ENCODE measurements around the gene KCNH1.
A peak's percentile ranks its signal among the peaks of the same experiment; 100 is the strongest.

KCNH1 gene, protein sequence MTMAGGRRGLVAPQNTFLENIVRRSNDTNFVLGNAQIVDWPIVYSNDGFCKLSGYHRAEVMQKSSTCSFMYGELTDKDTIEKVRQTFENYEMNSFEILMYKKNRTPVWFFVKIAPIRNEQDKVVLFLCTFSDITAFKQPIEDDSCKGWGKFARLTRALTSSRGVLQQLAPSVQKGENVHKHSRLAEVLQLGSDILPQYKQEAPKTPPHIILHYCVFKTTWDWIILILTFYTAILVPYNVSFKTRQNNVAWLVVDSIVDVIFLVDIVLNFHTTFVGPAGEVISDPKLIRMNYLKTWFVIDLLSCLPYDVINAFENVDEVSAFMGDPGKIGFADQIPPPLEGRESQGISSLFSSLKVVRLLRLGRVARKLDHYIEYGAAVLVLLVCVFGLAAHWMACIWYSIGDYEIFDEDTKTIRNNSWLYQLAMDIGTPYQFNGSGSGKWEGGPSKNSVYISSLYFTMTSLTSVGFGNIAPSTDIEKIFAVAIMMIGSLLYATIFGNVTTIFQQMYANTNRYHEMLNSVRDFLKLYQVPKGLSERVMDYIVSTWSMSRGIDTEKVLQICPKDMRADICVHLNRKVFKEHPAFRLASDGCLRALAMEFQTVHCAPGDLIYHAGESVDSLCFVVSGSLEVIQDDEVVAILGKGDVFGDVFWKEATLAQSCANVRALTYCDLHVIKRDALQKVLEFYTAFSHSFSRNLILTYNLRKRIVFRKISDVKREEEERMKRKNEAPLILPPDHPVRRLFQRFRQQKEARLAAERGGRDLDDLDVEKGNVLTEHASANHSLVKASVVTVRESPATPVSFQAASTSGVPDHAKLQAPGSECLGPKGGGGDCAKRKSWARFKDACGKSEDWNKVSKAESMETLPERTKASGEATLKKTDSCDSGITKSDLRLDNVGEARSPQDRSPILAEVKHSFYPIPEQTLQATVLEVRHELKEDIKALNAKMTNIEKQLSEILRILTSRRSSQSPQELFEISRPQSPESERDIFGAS

GRCh38 chr1:211133836-211134669 lies at the start of gene KCNH1:
TSS of gene KCNH1 (minus strand) at chr1:211134148. CDS start at chr1:211133945, 203 bp downstream.
- DNase-seq (ENCODE audit: low spot score), result peak; percentile 24

DNA sequence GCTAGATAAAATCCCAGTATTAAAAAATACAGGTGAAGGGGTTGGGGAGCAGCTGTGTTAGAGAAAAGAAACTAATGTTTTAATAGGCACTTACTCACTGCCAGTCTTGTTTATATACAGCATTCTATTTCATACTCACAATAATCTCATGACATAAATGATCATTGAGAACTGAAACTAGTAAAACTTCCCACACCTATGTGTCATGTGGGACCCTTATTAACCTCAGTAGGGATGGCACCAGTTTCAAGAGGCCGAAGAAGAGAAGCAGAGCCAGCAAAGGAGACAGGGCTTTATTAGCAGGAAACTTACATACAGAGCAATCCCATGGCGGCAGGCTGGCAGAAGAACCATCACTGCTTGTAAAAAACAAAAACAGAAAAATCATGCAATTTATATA lies 48.8 kb upstream of the KCNH1 start:
- no peak for DNase-seq (ENCODE audit: low spot score)

- no peak for DNase-seq (ENCODE audit: low spot score)
Measured at GRCh38 chr1:211174375-211174774, 40.4 kb upstream of the KCNH1 start.

GRCh38 chr1:211172657-211173056 lies 38.7 kb upstream of the KCNH1 start:
- no peak for DNase-seq (ENCODE audit: low spot score)

DNA sequence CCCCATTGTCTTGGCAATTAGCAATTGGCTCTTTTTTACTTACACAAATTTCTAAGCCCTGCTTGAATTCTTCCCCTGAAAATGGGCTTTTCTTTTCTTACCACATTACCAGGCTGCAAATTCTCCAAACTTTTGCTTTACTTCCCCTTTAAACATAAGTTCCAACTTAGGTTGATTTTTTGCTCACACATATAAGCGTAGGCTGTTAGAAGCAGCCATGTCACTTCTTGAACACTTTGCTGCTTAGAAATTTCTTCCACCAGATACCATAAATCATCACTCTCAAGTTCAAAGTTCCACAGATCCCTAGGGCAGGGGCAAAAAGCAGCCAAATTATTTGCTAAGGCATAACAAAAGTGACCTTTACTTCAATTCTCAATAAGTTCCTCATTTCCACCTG lies 35.4 kb upstream of the KCNH1 start:
- DNase-seq (ENCODE audit: low spot score), result no peak

DNA sequence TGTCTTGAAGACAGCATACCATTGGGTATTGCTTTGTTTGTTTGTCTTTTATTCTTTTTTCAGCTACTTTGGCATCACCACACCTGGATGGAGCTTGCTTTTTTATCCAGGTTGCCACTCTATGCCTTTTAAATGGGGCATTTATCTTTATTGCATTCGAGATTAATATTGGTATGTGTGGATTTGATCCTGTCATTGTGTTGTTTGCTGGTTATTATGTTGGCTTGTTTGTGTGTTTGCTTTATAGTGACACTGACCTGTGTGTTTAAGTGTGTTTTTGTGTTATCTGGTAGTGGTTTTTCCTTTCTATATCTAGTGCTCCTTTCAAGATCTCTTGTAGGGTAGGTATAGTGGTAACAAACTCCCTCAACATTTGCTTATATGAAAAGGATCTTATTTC lies 24.9 kb upstream of the KCNH1 start:
- DNase-seq (ENCODE audit: low spot score), result no peak

DNA sequence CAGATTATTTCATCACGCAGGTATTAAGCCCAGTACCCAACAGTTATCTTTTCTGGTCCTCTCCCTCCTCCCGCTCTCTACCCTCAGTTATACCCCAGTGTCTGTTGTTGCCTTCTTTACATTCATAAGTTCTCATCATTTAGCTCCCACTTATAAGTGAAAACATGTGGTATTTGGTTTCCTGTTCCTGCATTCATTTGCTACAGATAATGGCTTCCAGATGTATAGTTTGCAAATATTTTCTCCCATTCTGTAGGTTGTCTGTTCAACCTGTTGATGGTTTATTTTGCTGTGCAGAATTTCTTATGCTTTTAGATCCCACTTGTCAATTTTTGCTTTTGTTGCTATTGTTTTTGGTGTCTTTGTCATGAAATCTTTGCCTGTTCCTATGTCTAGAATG lies 21.1 kb upstream of the KCNH1 start:
- DNase-seq (ENCODE audit: low spot score), result no peak

GRCh38 chr1:211153932-211154331 lies 20.0 kb upstream of the KCNH1 start:
- DNase-seq (ENCODE audit: low spot score), result no peak

DNA sequence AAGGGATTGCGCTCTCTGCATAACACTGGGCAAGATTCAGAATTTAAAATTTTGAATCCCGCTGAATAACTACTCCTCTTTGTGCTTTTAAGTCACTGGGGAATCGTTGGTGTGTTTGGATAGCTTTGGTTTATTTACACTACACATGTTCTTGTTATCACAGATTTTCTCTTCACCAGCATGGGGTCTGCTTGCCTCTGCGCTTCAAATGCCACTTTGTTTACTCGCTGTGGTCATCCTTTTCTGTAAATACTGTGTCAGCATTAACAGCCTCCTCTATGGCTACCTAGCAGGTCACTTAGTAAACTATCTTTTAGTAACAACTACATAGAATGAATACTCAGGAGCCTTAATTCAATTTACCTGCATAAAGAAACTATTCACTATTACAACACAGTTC lies 14.4 kb upstream of the KCNH1 start:
- no peak for DNase-seq (ENCODE audit: low spot score)

GRCh38 chr1:211145944-211146343 lies 12.0 kb upstream of the KCNH1 start:
- DNase-seq (ENCODE audit: low spot score), result peak; percentile 24

DNA sequence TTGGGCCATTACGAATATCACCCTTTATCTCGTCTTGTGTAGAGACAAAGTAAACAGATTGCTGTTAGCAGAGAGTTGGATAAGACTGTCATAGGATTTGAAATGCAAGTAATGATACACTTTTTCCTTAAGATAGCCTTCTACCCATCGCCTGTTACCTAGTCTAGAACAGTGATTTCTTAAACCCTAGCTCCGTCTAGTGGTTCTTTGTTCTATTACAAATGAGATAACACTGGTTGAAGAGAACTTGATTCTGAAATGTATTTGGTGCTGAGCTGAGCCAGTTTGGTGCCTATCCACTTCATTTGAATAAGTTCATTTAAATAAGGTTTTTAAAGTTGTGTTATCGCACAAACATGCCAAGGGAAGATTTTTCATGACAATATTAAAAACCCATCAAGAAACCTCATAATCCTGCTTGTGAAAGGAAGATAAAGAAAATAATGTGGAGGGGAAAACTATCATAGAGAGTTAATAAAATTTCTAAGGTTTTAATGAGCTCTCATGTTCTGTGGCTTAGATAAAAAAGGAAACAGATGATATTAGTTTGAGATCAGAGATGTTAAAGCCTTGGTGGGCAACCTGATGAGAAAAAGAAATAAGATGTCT lies 1.5 kb upstream of the KCNH1 start:
- DNase-seq (ENCODE audit: low spot score), result peak; percentile 56

DNA sequence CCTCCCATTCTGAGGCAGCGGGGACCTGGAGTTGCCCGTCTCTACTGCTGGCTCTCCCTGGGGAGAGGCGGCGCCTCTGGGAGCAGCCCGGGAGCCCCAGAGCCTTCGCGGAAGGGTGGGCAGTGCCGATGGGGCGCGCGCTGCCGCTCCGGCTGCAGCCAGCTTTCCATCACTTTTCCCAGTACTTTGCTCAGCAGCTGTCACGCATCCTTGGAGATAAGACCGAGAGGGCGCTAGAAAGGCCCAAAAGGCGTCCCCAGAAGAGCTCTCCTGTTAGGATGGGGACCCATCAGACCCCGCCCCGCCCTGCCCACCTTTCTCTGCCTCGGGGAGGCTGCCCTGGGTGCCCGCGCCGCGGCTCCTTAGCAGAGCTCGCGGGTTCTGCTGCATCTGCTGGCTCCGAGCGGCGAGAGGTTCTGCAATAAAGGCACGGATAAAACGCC lies 534 bp downstream of the KCNH1 start:
- DNase-seq (ENCODE audit: low spot score), result no peak

DNA sequence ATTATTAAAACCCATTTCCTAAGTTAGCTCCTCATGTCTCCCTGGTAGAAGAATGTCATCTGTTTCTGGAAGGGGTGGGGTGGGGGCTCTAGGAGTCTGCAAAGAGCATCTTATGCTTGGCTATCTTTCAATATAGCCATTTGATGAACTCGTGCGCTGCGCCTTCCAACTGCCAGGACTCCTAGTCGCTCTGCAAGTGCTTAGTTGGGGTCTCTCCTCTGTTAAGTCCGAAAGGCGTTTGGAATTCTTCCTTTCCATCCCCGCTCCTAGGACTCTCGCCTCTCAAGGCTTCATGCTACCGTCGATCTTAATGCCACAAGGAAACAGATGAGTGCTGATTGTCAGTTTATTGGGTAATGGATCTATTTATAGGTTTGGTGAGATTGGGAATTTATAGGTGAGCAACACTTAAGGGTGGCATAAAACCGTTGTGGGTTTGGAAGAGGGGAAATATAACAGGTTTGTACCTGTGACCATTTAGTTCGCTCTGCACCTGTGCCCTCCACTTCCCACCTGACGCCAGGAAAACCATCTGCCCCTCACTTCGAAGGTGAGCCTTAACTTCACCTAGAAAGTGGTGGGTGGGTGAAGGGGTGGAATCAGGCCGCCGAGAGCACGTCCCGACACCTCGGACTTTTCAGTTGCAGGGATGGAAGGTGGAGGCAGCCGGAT lies 1.1 kb downstream of the KCNH1 start:
- DNase-seq (ENCODE audit: low spot score), result no peak

GRCh38 chr1:211129776-211130175 lies 4.2 kb downstream of the KCNH1 start:
- DNase-seq (ENCODE audit: low spot score), result no peak

- DNase-seq (ENCODE audit: low spot score), result no peak
Measured at GRCh38 chr1:211127166-211127565, 6.8 kb downstream of the KCNH1 start.

DNA sequence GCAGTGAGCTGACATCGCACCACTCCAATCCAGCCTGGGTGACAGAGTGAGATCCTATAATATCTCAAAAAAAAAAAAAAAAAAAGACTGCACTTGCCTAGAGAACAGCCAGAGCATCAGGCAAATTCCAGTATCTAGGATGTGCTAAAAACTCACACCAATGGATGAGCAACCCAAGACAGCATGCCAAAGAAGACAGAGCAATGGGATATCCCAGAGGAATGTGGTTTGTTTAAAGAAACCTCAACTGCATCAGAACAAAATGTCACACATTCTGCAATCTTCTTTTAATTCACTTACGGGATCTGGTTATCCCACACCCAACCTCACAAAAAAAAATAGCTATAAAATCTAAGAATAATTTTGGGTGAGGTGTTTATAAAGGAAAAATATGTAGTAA lies 7.3 kb downstream of the KCNH1 start:
- no peak for DNase-seq (ENCODE audit: low spot score)

GRCh38 chr1:211118407-211119102 lies 15.4 kb downstream of the KCNH1 start:
- DNase-seq (ENCODE audit: low spot score), result no peak

DNA sequence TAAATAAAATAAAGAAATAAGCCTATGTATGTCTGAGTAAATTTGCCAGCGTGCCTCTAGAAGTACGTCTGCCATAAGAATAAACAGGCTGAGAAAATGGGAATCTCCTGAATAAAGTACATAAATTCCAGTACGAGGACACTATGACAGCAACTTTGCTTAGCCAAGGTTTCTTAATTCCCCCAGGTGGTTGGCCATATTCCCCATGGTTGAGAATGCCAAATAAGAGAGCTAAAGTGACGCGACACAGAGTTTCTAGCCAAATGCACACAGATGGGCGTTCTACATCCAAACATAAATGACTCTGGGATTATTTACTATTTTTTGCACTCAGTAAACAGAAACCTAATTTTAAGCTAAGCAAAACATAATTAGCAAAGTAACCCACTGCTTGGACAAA lies 19.5 kb downstream of the KCNH1 start:
- no peak for DNase-seq (ENCODE audit: low spot score)

DNA sequence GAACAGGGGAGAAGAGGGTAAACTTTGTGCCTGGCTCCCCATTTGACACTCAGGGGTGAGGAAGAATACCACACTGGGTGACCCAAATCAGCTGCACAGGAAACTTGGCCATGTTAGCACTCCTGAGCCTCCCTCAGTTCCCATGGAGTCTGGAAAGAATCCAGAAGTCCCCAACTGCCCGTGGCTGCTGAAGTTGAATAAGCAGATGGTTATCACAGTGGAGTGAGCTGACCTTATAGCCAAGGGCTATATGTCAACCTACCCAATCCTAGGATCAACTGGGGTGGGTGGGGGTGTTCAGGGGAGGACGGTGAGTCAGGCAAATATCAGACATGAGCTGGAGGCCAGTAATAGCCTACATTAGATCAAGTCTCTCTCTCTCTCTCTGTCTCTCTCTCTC lies 20.4 kb downstream of the KCNH1 start:
- no peak for DNase-seq (ENCODE audit: low spot score)

DNA sequence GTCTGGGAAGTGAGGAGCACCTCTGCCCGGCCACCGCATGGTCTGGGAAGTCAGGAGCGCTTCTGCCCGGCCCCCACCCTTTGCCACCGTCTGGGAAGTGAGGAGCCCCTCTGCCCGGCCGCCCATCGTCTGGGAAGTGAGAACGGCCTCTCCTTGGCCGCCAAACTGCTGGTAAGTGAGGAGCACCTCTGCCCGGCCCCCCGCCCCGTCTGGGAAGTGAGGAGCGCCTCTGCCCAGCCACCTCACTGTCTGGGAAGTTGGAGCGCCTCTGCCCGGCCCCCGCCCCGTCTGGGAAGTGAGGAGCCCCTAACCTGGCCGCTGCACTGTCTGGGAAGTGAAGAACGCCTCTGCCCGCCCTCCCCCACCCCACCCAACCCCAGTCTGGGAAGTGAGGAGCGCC lies 22.6 kb downstream of the KCNH1 start:
- DNase-seq (ENCODE audit: low spot score), result no peak
